ENCODE results near the gene CCDC186. TPM values are rescaled to one million over a fixed set of nuclear protein-coding genes. Genes with fewer than 3 reads are reported as not detected.

The CCDC186 gene
- total RNA-seq, 6 experiments from 2014 or later, result 10.9 to 14.7 (median 12.6) TPM

GRCh38 chr10:114078346-114078745, 95.7 kb downstream of the CCDC186 start:
- peaks cover 17% of the 10 kb centered on the region for H3K27me3 Mint-ChIP-seq (ENCODE audit: insufficient read depth)
- no peak overlapping the region for H3K27ac Mint-ChIP-seq
- no peak for TF ChIP-seq CTCF (IDR thresholded peaks at IDR 0.05)
- H3K4me3 Mint-ChIP-seq, result no peak overlapping the region
- H3K9me3 Mint-ChIP-seq, result no peaks in the 10 kb centered on the region
- no peak for DNase-seq
- H3K36me3 Mint-ChIP-seq (ENCODE audit: low read depth), result no peaks in the 10 kb centered on the region
- H3K4me1 Mint-ChIP-seq (ENCODE audit: low read depth), result no peaks in the 10 kb centered on the region; the same call in 1 of the 2 replicates

- Mint-ChIP-seq H3K27ac (no peak overlapping the region), H3K4me1 (ENCODE audit: low read depth) (no peaks in the 10 kb centered on the region; the same call in 1 of the 2 replicates), H3K36me3 (ENCODE audit: low read depth) (no peaks in the 10 kb centered on the region), H3K9me3 (no peaks in the 10 kb centered on the region), H3K4me3 (no peak overlapping the region), H3K27me3 (ENCODE audit: insufficient read depth) (peaks cover 16% of the 10 kb centered on the region)
- peak; percentile 26; the same call in 1 of the 2 replicates for TF ChIP-seq CTCF (IDR thresholded peaks at IDR 0.05)
- no peak for DNase-seq
Measured at GRCh38 chr10:114077815-114078219, 96.2 kb downstream of the CCDC186 start.

GRCh38 chr10:114077347-114077746, 96.7 kb downstream of the CCDC186 start:
- no peak for DNase-seq
- no peak overlapping the region for H3K4me3 Mint-ChIP-seq
- no peaks in the 10 kb centered on the region for H3K9me3 Mint-ChIP-seq
- no peak for TF ChIP-seq CTCF (IDR thresholded peaks at IDR 0.05)
- H3K27ac Mint-ChIP-seq, result no peak overlapping the region
- no peaks in the 10 kb centered on the region; the same call in 1 of the 2 replicates for H3K4me1 Mint-ChIP-seq (ENCODE audit: low read depth)
- no peaks in the 10 kb centered on the region for H3K36me3 Mint-ChIP-seq (ENCODE audit: low read depth)
- peaks cover 16% of the 10 kb centered on the region for H3K27me3 Mint-ChIP-seq (ENCODE audit: insufficient read depth)

- no peaks in the 10 kb centered on the region for H3K9me3 Mint-ChIP-seq
Measured at GRCh38 chr10:114075093-114075492, 98.9 kb downstream of the CCDC186 start.

GRCh38 chr10:114073395-114074186, 100.4 kb downstream of the CCDC186 start:
- TF ChIP-seq CTCF (IDR thresholded peaks at IDR 0.05), result no peak
- Mint-ChIP-seq H3K4me1 (ENCODE audit: low read depth) (peaks cover 1% of the 10 kb centered on the region), H3K36me3 (ENCODE audit: low read depth) (no peaks in the 10 kb centered on the region), H3K27me3 (ENCODE audit: insufficient read depth) (peaks cover 18% of the 10 kb centered on the region), H3K9me3 (no peaks in the 10 kb centered on the region), H3K4me3 (no peak overlapping the region), H3K27ac (no peak overlapping the region)
- DNase-seq, result no peak

More at GRCh38 chr10:114075093-114075492, 98.9 kb downstream of the CCDC186 start:
- DNase-seq, result no peak
- Mint-ChIP-seq H3K27me3 (ENCODE audit: insufficient read depth) (peaks cover 20% of the 10 kb centered on the region), H3K36me3 (ENCODE audit: low read depth) (no peaks in the 10 kb centered on the region), H3K4me1 (ENCODE audit: low read depth) (no peaks in the 10 kb centered on the region; the same call in 1 of the 2 replicates), H3K4me3 (no peak overlapping the region), H3K27ac (no peak overlapping the region)
- no peak for TF ChIP-seq CTCF (IDR thresholded peaks at IDR 0.05)

All from HFFc6 (cell line).